CD14-positive monocyte (primary cell): ENCODE results near the gene SAMD4B. TPM values are rescaled to one million over a fixed set of nuclear protein-coding genes. Genes with fewer than 3 reads are reported as not detected.

Source experiments
- DNase-seq, 3 donors: peaks; one replicate each; pipeline ENCODE4 v3.0.0-alpha.2; 2011 to 2022
- H2AFZ ChIP-seq: 2 replicates; pipeline ENCODE4 v1.6.0; 2012; ENCODE audit warnings: mild to moderate bottlenecking, low read depth, low read length, inconsistent platforms; ENCODE audit not compliant: insufficient read depth, poor library complexity, severe bottlenecking
- H3K27ac ChIP-seq, 2 donors: 1 replicate in 1 of 2; 2 replicates in 1 of 2; pipeline ENCODE4 v1.5.1; 2012 to 2013; ENCODE audit warnings: low read length in 2 of 2, control low read depth in 1 of 2, inconsistent platforms in 1 of 2, low read depth in 1 of 2, mild to moderate bottlenecking in 1 of 2
- H3K27me3 ChIP-seq, 2 donors: one replicate each; pipeline versions ENCODE4 v1.6.0 to v1.6.1; 2011 to 2013; ENCODE audit warnings: low read length in 2 of 2; ENCODE audit not compliant: control insufficient read depth in 2 of 2, insufficient read depth in 2 of 2
- H3K36me3 ChIP-seq, 2 donors: replicated peaks in 1 of 2; 1 replicate in 1 of 2; 2 replicates in 1 of 2; pipeline versions ENCODE4 v1.5.1 to v1.6.1; 2012 to 2013; ENCODE audit warnings: low read length in 2 of 2, control low read depth in 1 of 2, inconsistent platforms in 1 of 2, mild to moderate bottlenecking in 1 of 2; ENCODE audit not compliant: insufficient read depth in 2 of 2, control insufficient read depth in 1 of 2
- H3K4me1 ChIP-seq, 2 donors: 1 replicate in 1 of 2; 2 replicates in 1 of 2; pipeline versions ENCODE4 v1.5.1 to v1.6.1; 2012 to 2013; ENCODE audit warnings: low read length in 2 of 2, control low read depth in 1 of 2, inconsistent platforms in 1 of 2, mild to moderate bottlenecking in 1 of 2, moderate library complexity in 1 of 2; ENCODE audit not compliant: insufficient read depth in 2 of 2, control insufficient read depth in 1 of 2
- H3K4me2 ChIP-seq: replicated peaks from 2 replicates; pipeline ENCODE3; 2012; ENCODE audit warnings: low read length, moderate library complexity, mild to moderate bottlenecking; ENCODE audit not compliant: poor library complexity, severe bottlenecking; ENCODE audit errors: extremely low read depth
- H3K4me3 ChIP-seq, 3 experiments: fragments of 200-600 bp in 1 of 3; sonication (generic) in 1 of 3; replicated peaks in 1 of 3; 1 replicate in 2 of 3; 2 replicates in 1 of 3; pipeline ENCODE4 v1.5.1; 2011 to 2013; ENCODE audit warnings: low read length in 3 of 3, mild to moderate bottlenecking in 3 of 3, control low read depth in 2 of 3, low read depth in 2 of 3, inconsistent platforms in 1 of 3, moderate library complexity in 1 of 3
- H3K79me2 ChIP-seq: 2 replicates; pipeline ENCODE4 v1.6.0; 2012; ENCODE audit warnings: mild to moderate bottlenecking, control low read depth, inconsistent platforms, low read length, moderate library complexity; ENCODE audit not compliant: insufficient read depth
- H3K9ac ChIP-seq: 2 replicates; pipeline ENCODE4 v1.6.0; 2017; ENCODE audit warnings: low read length, mild to moderate bottlenecking; ENCODE audit not compliant: insufficient read depth, poor library complexity, severe bottlenecking
- H3K9me3 ChIP-seq, 2 donors: replicated peaks in 1 of 2; 1 replicate in 1 of 2; 2 replicates in 1 of 2; pipeline versions ENCODE4 v1.5.1 to v1.6.1; 2012 to 2013; ENCODE audit warnings: low read length in 2 of 2, control low read depth in 1 of 2; ENCODE audit not compliant: control insufficient read depth in 1 of 2, insufficient read depth in 1 of 2
- H4K20me1 ChIP-seq: 2 replicates; pipeline ENCODE4 v1.6.0; 2012; ENCODE audit warnings: mild to moderate bottlenecking, low read length, control low read depth, moderate library complexity; ENCODE audit not compliant: insufficient read depth
- H3K27ac Mint-ChIP-seq, 7 donors: one replicate each; pipeline ENCODE4 v1.8.0; 2020; ENCODE audit warnings: mild to moderate bottlenecking in 7 of 7, mixed read lengths in 7 of 7, moderate library complexity in 6 of 7, inconsistent platforms in 2 of 7
- H3K27me3 Mint-ChIP-seq, 3 donors: one replicate each; pipeline ENCODE4 v1.8.0; 2021 to 2022; ENCODE audit warnings: low read depth in 3 of 3, mild to moderate bottlenecking in 3 of 3, mixed read lengths in 3 of 3, moderate library complexity in 3 of 3, inconsistent platforms in 1 of 3
- H3K36me3 Mint-ChIP-seq, 2 donors: one replicate each; pipeline ENCODE4 v1.8.0; 2020; ENCODE audit warnings: mixed read lengths in 2 of 2, inconsistent platforms in 1 of 2, mild to moderate bottlenecking in 1 of 2
- H3K4me1 Mint-ChIP-seq: one replicate; pipeline ENCODE4 v1.8.0; 2020; ENCODE audit warnings: mild to moderate bottlenecking, mixed read lengths
- H3K4me3 Mint-ChIP-seq, 2 donors: one replicate each; pipeline ENCODE4 v1.8.0; 2020; ENCODE audit warnings: mild to moderate bottlenecking in 2 of 2, mixed read lengths in 2 of 2, moderate library complexity in 1 of 2
- H3K9me3 Mint-ChIP-seq, 7 donors: one replicate each; pipeline ENCODE4 v1.8.0; 2020 to 2022; ENCODE audit warnings: mixed read lengths in 7 of 7, mild to moderate bottlenecking in 6 of 7, moderate library complexity in 6 of 7, inconsistent platforms in 2 of 7
- WGBS: methylation state at CpG from one replicate; pipeline ENCODE4 v1.1.5; 2013; ENCODE audit warnings: missing lambda C conversion rate; ENCODE audit not compliant: insufficient coverage; 5-methylcytosine and 5-hydroxymethylcytosine counted together
- intact Hi-C, 2 donors: fragments of 100-400 bp; cut with micrococcal nuclease; formaldehyde crosslinking; loops; one replicate each; pipeline versions ENCODE4 v1.15.0 to v1.15.1; 2023
- polyA plus RNA-seq, 3 donors: library from polyadenylated mRNA; depleted of rRNA in 1 of 3; unstranded in 2 of 3; stranded (reverse) in 1 of 3; fragments of 300-500 nt in 2 of 3; fragments of >200 nt in 1 of 3; fragmentation: Illumina TruSeq in 2 of 3; gene quantifications; 1 replicate in 2 of 3; 2 replicates in 1 of 3; pipeline ENCODE4 v1.2.3, GENCODE V29; 2012 to 2021
- TF ChIP-seq, protein P1 (sequence below): fragments of 200-600 bp; IDR thresholded peaks from one replicate; pipeline ENCODE4 v1.8.0; 2022; ENCODE audit warnings: antibody characterized with exemption, mild to moderate bottlenecking

SAMD4B gene
- polyA plus RNA-seq, 3 donors: 4.5 to 56.6 (median 5.6) TPM

DNA sequence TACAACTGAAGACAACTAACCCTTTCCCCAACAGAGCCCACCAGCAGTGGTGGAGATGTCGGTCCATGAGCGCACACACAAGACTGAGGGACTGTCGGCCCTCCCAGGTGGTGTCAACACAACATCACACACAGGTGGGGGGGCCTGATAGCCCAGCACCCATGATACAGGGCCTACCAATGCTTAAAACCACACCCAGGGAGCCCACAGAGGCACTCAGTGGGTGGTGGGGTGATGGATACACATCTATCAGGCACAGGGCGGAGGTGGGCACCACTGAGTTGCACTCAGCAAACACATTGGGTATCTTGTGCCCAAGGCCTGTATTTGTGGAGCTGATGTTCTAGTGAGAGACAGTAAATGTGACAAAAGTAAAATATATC, 57.4 kb downstream of the SAMD4B start:
- H3K4me2 ChIP-seq: peak overlapping the region; percentile 15
- H3K4me3 ChIP-seq: peak overlapping the region in 1 of 3 experiments; percentile 39
- H3K9ac ChIP-seq: no peak overlapping the region
- no peak overlapping the region for H2AFZ ChIP-seq
- peaks cover 52% of the 10 kb centered on the region for H3K4me1 Mint-ChIP-seq
- TF ChIP-seq, protein P1, sequence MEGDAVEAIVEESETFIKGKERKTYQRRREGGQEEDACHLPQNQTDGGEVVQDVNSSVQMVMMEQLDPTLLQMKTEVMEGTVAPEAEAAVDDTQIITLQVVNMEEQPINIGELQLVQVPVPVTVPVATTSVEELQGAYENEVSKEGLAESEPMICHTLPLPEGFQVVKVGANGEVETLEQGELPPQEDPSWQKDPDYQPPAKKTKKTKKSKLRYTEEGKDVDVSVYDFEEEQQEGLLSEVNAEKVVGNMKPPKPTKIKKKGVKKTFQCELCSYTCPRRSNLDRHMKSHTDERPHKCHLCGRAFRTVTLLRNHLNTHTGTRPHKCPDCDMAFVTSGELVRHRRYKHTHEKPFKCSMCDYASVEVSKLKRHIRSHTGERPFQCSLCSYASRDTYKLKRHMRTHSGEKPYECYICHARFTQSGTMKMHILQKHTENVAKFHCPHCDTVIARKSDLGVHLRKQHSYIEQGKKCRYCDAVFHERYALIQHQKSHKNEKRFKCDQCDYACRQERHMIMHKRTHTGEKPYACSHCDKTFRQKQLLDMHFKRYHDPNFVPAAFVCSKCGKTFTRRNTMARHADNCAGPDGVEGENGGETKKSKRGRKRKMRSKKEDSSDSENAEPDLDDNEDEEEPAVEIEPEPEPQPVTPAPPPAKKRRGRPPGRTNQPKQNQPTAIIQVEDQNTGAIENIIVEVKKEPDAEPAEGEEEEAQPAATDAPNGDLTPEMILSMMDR: no peak
- no peaks in the 10 kb centered on the region for H3K9me3 ChIP-seq
- peaks cover 10 to 20% of the 10 kb centered on the region in 2 donors for H3K36me3 ChIP-seq
- WGBS: no CpG with 5 or more reads among the region's 4 CpGs
- no peaks in the 10 kb centered on the region for H4K20me1 ChIP-seq
- H3K36me3 Mint-ChIP-seq: peaks cover 21 to 48% of the 10 kb centered on the region in 2 donors
- intact Hi-C loops: loop anchor here (2.0 to 10.0 kb wide), 3 partner anchors 13 to 717 kb away; partner anchors contain the start of genes EID2B (in 1 of the 2) and PLEKHG2 (in 1 of the 2)
- no peak for DNase-seq
- peaks cover 70% of the 10 kb centered on the region for H3K79me2 ChIP-seq
- peak overlapping the region; percentile 21 to 48 for H3K4me3 Mint-ChIP-seq
- H3K9me3 Mint-ChIP-seq: peaks cover 0 to 4% (median 0%) of the 10 kb centered on the region in 7 donors
- peak overlapping the region; percentile 100 for H3K27ac Mint-ChIP-seq
- no peaks in the 10 kb centered on the region for H3K27me3 ChIP-seq
- peak overlapping the region; percentile 97 to 99 for H3K27ac ChIP-seq
- H3K27me3 Mint-ChIP-seq: peaks cover 0 to 3% (median 2%) of the 10 kb centered on the region in 3 donors
- H3K4me1 ChIP-seq: peaks cover 71% of the 10 kb centered on the region in 2 donors

DNA sequence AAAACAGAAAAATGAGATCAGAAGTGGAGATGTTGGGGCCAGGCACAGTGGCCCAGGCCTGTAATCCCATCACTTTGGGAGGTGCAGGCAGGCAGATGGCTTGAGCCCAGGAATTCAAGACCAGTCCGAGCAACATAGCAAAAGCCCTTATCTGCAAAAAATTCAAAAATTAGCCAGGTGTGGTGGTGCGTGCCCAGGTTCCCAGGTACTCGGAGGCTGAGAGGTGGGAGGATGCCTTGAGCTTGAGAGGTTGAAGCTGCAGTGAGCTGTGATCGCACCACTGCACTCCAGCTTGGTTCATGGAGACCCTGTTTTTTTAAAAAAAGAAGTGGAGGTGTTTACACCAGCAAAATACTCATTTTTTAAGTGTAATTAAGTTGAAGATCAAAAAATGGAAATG, 57.8 kb downstream of the SAMD4B start:
- Histone ChIP-seq H3K27me3 (no peaks in the 10 kb centered on the region), H3K27ac (peak overlapping the region; percentile 97 to 99), H3K4me2 (no peak overlapping the region), H3K79me2 (peaks cover 73% of the 10 kb centered on the region), H3K4me1 (peaks cover 75% of the 10 kb centered on the region in 2 donors), H4K20me1 (no peaks in the 10 kb centered on the region), H3K36me3 (peaks cover 6 to 16% of the 10 kb centered on the region in 2 donors), H3K4me3 (peak overlapping the region in 1 of 3 experiments; percentile 39), H3K9me3 (no peaks in the 10 kb centered on the region), H3K9ac (no peak overlapping the region), H2AFZ (no peak overlapping the region)
- no peak for DNase-seq
- Mint-ChIP-seq H3K27me3 (peaks cover 0 to 3% (median 2%) of the 10 kb centered on the region in 3 donors), H3K4me1 (peaks cover 56% of the 10 kb centered on the region), H3K4me3 (peak overlapping the region in 1 of 2 donors; percentile 21), H3K9me3 (peaks cover 0 to 4% (median 0%) of the 10 kb centered on the region in 7 donors), H3K27ac (peak overlapping the region; percentile 100), H3K36me3 (peaks cover 19 to 44% of the 10 kb centered on the region in 2 donors)
- TF ChIP-seq, protein P1: no peak
- no CpG with 5 or more reads among the region's 4 CpGs for WGBS
- intact Hi-C loops: loop anchor here in 1 of 2 donors (5.0 kb wide), 1 partner anchor 718 kb away; no protein-coding TSS in a partner anchor
